Measurements from ENCODE around the gene FKBP2.

Gene FKBP2

DNA sequence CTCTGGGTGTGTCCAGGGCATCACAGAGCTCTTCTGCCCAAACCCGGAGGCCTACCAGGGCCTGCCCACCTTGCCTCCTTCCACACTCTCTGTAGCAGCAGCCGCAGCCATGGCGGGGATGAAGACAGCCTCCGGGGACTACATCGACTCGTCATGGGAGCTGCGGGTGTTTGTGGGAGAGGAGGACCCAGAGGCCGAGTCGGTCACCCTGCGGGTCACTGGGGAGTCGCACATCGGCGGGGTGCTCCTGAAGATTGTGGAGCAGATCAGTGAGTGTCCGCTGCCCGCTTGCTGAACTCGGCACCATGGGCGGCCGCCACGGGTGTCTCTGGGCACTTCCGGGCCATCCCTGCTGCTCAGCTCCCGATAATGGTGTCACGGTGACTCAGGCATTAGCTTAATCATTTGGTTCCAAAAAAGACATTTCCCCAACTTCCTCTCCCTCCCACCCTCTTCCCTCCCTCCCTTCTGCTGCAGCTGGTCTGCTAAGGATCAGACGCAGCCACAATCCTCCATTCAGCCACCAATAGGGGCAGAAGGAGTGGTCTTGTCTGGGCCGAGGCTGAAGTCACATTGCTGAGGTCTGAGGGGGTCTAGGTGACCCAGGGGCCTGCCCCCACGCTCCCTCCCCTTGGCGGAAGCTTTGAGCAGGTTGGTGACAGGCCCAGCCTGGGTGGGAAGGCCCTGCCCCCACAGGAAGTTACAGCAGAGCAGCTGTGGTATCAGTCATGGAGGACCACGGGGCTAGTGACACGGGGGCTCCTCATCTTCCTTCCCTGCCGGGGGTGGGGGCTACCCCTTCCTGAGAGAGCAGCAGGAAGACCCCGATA is 33.4 kb upstream of the FKBP2 start:
- Histone ChIP-seq H3K4me3 (ENCODE audit: low read depth, low read length) (no peak overlapping the region), H3K4me1 (ENCODE audit: control insufficient read depth, insufficient read depth, low read length) (peaks cover 8% of the 10 kb centered on the region; the same call in 1 of the 2 replicates), H3K36me3 (ENCODE audit: control insufficient read depth, insufficient read depth, low read length) (peaks cover 79% of the 10 kb centered on the region), H3K27me3 (ENCODE audit: control insufficient read depth, insufficient read depth, low read length) (no peaks in the 10 kb centered on the region), H3K27ac (ENCODE audit: low read depth, low read length) (no peak overlapping the region; the same call in 1 of the 2 replicates), H3K9ac (ENCODE audit: low read length) (peak overlapping the region; percentile 46), H3K9me3 (ENCODE audit: control insufficient read depth, insufficient read depth, low read depth, low read length) (no peaks in the 10 kb centered on the region)

DNA sequence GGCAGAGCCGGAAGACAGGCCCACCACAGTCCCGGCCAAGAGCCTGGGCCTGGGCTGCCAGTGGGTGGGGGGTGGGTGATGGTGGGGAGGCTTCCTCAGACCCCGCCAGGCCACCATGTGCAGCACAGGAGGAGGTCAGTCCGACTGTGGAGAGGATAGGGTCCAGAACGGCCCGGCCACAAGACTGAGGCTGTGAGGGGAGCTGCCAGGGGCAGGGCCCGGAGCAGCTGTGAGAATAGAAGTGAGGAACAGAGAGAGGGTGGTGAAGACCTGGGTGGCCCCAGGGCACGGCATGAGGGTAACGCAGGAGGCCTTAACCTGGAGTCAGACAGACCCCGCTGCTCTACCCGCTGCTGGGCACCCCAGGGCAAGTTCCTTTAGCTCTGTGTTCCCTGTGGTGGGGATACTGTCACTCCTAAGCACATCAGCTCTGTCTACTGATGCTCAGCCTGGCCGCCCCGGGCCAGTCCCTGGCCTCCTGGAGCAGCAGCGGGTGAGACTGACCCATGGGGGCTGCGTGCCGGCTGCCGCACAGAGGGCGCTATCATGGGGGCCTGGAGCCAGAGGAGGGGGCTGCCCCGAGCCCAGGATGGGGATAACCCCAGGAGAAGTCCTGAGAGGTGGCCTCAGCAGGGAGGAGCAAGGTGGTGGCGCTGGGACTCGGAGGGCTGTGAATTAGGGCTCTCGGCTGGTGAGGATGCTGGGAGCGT is 32.7 kb upstream of the FKBP2 start:
- Histone ChIP-seq H3K9me3 (ENCODE audit: control insufficient read depth, insufficient read depth, low read depth, low read length) (no peaks in the 10 kb centered on the region), H3K9ac (ENCODE audit: low read length) (no peak overlapping the region), H3K4me1 (ENCODE audit: control insufficient read depth, insufficient read depth, low read length) (peaks cover 8% of the 10 kb centered on the region; the same call in 1 of the 2 replicates), H3K27me3 (ENCODE audit: control insufficient read depth, insufficient read depth, low read length) (no peaks in the 10 kb centered on the region), H3K36me3 (ENCODE audit: control insufficient read depth, insufficient read depth, low read length) (peaks cover 73% of the 10 kb centered on the region), H3K4me3 (ENCODE audit: low read depth, low read length) (no peak overlapping the region), H3K27ac (ENCODE audit: low read depth, low read length) (no peak overlapping the region)

- Histone ChIP-seq H3K4me1 (ENCODE audit: control insufficient read depth, insufficient read depth, low read length) (peaks cover 8% of the 10 kb centered on the region; the same call in 1 of the 2 replicates), H3K27me3 (ENCODE audit: control insufficient read depth, insufficient read depth, low read length) (no peaks in the 10 kb centered on the region), H3K9ac (ENCODE audit: low read length) (no peak overlapping the region), H3K4me3 (ENCODE audit: low read depth, low read length) (no peak overlapping the region), H3K27ac (ENCODE audit: low read depth, low read length) (no peak overlapping the region), H3K9me3 (ENCODE audit: control insufficient read depth, insufficient read depth, low read depth, low read length) (no peaks in the 10 kb centered on the region), H3K36me3 (ENCODE audit: control insufficient read depth, insufficient read depth, low read length) (peaks cover 66% of the 10 kb centered on the region)
These were observed 31.9 kb upstream of the FKBP2 start for GRCh38 chr11:64208796-64209562.

DNA sequence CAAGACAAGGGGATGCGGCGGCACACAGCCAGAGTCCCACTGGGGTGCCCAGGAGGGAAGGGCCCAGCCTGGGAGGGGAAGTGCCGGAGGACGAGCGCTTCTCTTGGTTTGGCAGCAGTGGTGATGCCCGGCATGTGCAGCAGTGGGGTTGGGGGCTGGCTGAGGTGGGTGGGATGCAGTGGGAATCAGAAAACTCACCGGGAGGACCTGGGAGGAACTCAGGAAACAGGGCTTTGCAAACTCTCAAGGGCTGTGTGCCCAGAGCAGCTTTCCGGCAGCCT is 31.4 kb upstream of the FKBP2 start:
- H3K4me1 ChIP-seq (ENCODE audit: control insufficient read depth, insufficient read depth, low read length), result peaks cover 8% of the 10 kb centered on the region; the same call in 1 of the 2 replicates
- H3K9me3 ChIP-seq (ENCODE audit: control insufficient read depth, insufficient read depth, low read depth, low read length), result no peaks in the 10 kb centered on the region
- no peak overlapping the region for H3K27ac ChIP-seq (ENCODE audit: low read depth, low read length)
- no peaks in the 10 kb centered on the region for H3K27me3 ChIP-seq (ENCODE audit: control insufficient read depth, insufficient read depth, low read length)
- peaks cover 61% of the 10 kb centered on the region for H3K36me3 ChIP-seq (ENCODE audit: control insufficient read depth, insufficient read depth, low read length)
- H3K9ac ChIP-seq (ENCODE audit: low read length), result no peak overlapping the region
- no peak overlapping the region for H3K4me3 ChIP-seq (ENCODE audit: low read depth, low read length)

DNA sequence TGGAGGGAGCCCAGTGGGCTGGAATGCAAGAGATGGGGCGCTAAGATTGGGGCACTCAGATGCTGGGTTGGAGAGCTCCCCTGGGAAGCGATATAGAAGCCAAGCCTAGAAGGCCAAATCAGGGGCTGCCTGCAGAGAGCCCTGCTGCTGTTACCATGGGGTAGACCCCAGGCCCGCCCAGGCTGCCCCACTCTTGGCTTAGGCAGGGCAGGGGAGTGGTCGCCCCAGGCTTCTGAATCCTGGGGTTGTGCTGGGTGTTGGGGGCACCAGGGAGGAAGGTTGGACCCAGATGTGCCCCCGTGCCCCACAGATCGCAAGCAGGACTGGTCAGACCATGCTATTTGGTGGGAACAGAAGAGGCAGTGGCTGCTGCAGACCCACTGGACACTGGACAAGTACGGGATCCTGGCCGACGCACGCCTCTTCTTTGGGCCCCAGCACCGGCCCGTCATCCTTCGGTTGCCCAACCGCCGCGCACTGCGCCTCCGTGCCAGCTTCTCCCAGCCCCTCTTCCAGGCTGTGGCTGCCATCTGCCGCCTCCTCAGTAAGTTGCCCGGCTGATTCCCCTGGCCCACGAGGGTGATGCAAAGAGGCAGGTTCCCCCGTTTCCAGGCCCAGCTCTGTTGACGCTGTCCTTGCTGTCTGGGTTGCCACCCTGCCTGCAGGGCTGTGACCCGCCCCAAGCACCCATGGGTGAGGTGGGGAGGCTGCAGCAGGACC is 30.4 kb upstream of the FKBP2 start:
- H3K36me3 ChIP-seq (ENCODE audit: control insufficient read depth, insufficient read depth, low read length), result peaks cover 59% of the 10 kb centered on the region
- H3K27me3 ChIP-seq (ENCODE audit: control insufficient read depth, insufficient read depth, low read length), result no peaks in the 10 kb centered on the region
- no peak overlapping the region for H3K27ac ChIP-seq (ENCODE audit: low read depth, low read length)
- H3K4me3 ChIP-seq (ENCODE audit: low read depth, low read length), result no peak overlapping the region
- peaks cover 8% of the 10 kb centered on the region; the same call in 1 of the 2 replicates for H3K4me1 ChIP-seq (ENCODE audit: control insufficient read depth, insufficient read depth, low read length)
- H3K9me3 ChIP-seq (ENCODE audit: control insufficient read depth, insufficient read depth, low read depth, low read length), result no peaks in the 10 kb centered on the region
- H3K9ac ChIP-seq (ENCODE audit: low read length), result no peak overlapping the region

DNA sequence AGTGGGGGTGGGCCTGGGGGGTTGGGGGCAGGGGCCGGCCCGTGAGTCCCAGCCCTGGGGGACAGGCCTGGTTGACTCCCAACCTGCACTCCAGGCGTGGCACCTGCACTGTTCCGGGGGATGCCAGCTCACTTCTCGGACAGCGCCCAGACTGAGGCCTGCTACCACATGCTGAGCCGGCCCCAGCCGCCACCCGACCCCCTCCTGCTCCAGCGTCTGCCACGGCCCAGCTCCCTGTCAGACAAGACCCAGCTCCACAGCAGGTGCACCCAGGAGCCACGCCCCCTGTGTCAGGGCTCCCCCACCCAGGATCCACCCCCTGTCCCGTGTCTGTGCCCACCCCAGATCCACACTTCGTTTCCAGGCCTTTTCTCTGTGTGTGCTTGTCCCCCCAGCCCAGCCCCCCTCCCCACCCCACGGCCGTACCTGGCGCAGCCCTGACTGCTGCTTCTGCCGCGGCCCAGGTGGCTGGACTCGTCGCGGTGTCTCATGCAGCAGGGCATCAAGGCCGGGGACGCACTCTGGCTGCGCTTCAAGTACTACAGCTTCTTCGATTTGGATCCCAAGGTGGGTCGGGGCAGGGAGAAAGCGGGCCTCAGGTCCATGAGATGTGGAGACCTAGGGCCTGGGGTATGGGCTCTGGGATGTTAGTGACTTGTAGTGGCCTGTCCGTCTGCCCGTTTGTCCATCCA is 29.6 kb upstream of the FKBP2 start:
- H3K27me3 ChIP-seq (ENCODE audit: control insufficient read depth, insufficient read depth, low read length), result no peaks in the 10 kb centered on the region
- no peak overlapping the region for H3K27ac ChIP-seq (ENCODE audit: low read depth, low read length)
- no peak overlapping the region for H3K9ac ChIP-seq (ENCODE audit: low read length)
- no peak overlapping the region for H3K4me3 ChIP-seq (ENCODE audit: low read depth, low read length)
- peaks cover 8% of the 10 kb centered on the region; the same call in 1 of the 2 replicates for H3K4me1 ChIP-seq (ENCODE audit: control insufficient read depth, insufficient read depth, low read length)
- no peaks in the 10 kb centered on the region for H3K9me3 ChIP-seq (ENCODE audit: control insufficient read depth, insufficient read depth, low read depth, low read length)
- H3K36me3 ChIP-seq (ENCODE audit: control insufficient read depth, insufficient read depth, low read length), result peaks cover 50% of the 10 kb centered on the region

DNA sequence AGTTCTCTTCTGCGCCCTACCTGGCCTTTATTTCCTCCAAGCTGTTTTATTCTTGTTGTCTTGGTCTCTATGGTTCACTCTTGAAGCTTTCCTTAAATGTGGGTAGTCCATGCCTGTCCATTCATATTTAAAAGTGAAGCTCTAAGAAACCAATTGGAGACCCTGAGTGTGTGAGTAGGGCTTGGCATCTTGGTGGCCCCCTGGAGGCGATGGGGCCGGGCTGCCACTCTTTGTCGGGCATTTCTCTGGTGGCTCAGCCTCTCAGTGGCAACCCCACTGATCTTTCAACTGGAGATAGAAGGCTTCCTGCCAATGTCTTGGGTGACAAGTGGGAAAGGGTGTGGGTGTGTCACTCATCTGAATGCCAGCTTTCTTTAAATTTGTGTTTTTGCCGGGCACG is 24.0 kb upstream of the FKBP2 start:
- peaks cover 33% of the 10 kb centered on the region for H3K36me3 ChIP-seq (ENCODE audit: control insufficient read depth, insufficient read depth, low read length)

GRCh38 chr11:64218628-64219353 is 22.1 kb upstream of the FKBP2 start:
- no peaks in the 10 kb centered on the region for H3K27me3 ChIP-seq (ENCODE audit: control insufficient read depth, insufficient read depth, low read length)
- no peak overlapping the region for H3K9ac ChIP-seq (ENCODE audit: low read length)
- H3K4me1 ChIP-seq (ENCODE audit: control insufficient read depth, insufficient read depth, low read length), result no peaks in the 10 kb centered on the region
- H3K27ac ChIP-seq (ENCODE audit: low read depth, low read length), result no peak overlapping the region
- H3K36me3 ChIP-seq (ENCODE audit: control insufficient read depth, insufficient read depth, low read length), result peaks cover 37% of the 10 kb centered on the region
- H3K4me3 ChIP-seq (ENCODE audit: low read depth, low read length), result no peak overlapping the region
- no peaks in the 10 kb centered on the region for H3K9me3 ChIP-seq (ENCODE audit: control insufficient read depth, insufficient read depth, low read depth, low read length)

More for the DNA sequence above, 24.0 kb upstream of the FKBP2 start:
- H3K27ac ChIP-seq (ENCODE audit: low read depth, low read length), result no peak overlapping the region
- no peaks in the 10 kb centered on the region for H3K4me1 ChIP-seq (ENCODE audit: control insufficient read depth, insufficient read depth, low read length)
- no peak overlapping the region for H3K9ac ChIP-seq (ENCODE audit: low read length)
- H3K4me3 ChIP-seq (ENCODE audit: low read depth, low read length), result no peak overlapping the region
- no peaks in the 10 kb centered on the region for H3K27me3 ChIP-seq (ENCODE audit: control insufficient read depth, insufficient read depth, low read length)
- no peaks in the 10 kb centered on the region for H3K9me3 ChIP-seq (ENCODE audit: control insufficient read depth, insufficient read depth, low read depth, low read length)

GRCh38 chr11:64219354-64219684 is 21.6 kb upstream of the FKBP2 start:
- H3K27ac ChIP-seq (ENCODE audit: low read depth, low read length), result no peak overlapping the region
- no peaks in the 10 kb centered on the region for H3K4me1 ChIP-seq (ENCODE audit: control insufficient read depth, insufficient read depth, low read length)
- H3K9me3 ChIP-seq (ENCODE audit: control insufficient read depth, insufficient read depth, low read depth, low read length), result no peaks in the 10 kb centered on the region
- H3K36me3 ChIP-seq (ENCODE audit: control insufficient read depth, insufficient read depth, low read length), result peaks cover 42% of the 10 kb centered on the region
- H3K9ac ChIP-seq (ENCODE audit: low read length), result no peak overlapping the region
- H3K4me3 ChIP-seq (ENCODE audit: low read depth, low read length), result no peak overlapping the region
- H3K27me3 ChIP-seq (ENCODE audit: control insufficient read depth, insufficient read depth, low read length), result no peaks in the 10 kb centered on the region

- no peak overlapping the region for H3K9ac ChIP-seq (ENCODE audit: low read length)
- peaks cover 45% of the 10 kb centered on the region for H3K36me3 ChIP-seq (ENCODE audit: control insufficient read depth, insufficient read depth, low read length)
- no peaks in the 10 kb centered on the region for H3K4me1 ChIP-seq (ENCODE audit: control insufficient read depth, insufficient read depth, low read length)
- H3K27me3 ChIP-seq (ENCODE audit: control insufficient read depth, insufficient read depth, low read length), result no peaks in the 10 kb centered on the region
- no peak overlapping the region for H3K27ac ChIP-seq (ENCODE audit: low read depth, low read length)
- H3K4me3 ChIP-seq (ENCODE audit: low read depth, low read length), result no peak overlapping the region
- no peaks in the 10 kb centered on the region for H3K9me3 ChIP-seq (ENCODE audit: control insufficient read depth, insufficient read depth, low read depth, low read length)
These were observed 21.1 kb upstream of the FKBP2 start for GRCh38 chr11:64219755-64220154.

All from HUES6 (cell line).